DOHH2 (cell line): ENCODE data around the gene SLC29A2.

ENCODE experiments used
- CTCF ChIP-seq: fragments of 200-600 bp; sonication (generic); IDR thresholded peaks from one replicate; pipeline ENCODE4 v1.5.1; 2014; ENCODE audit warnings: antibody characterized with exemption, mild to moderate bottlenecking, low read depth, low read length; ENCODE audit not compliant: poor library complexity, severe bottlenecking
- EZH2phosphoT487 ChIP-seq: fragments of 200-600 bp; sonication (generic); IDR thresholded peaks from 2 replicates; pipeline ENCODE4 v1.6.1; 2017; ENCODE audit warnings: borderline replicate concordance, mild to moderate bottlenecking, antibody characterized with exemption, low read length, moderate library complexity, mixed read lengths

- TF ChIP-seq CTCF (no peak), EZH2phosphoT487 (no peak)
Measured at GRCh38 chr11:66335531-66336233, 35.9 kb downstream of the SLC29A2 start.
